Measurements from ENCODE around the gene RSRC1. TPM values are rescaled to one million over a fixed set of nuclear protein-coding genes. Genes with fewer than 3 reads are reported as not detected.

Gene RSRC1
- total RNA-seq, 1 experiment from 2014 or later: 37.9 TPM

DNA sequence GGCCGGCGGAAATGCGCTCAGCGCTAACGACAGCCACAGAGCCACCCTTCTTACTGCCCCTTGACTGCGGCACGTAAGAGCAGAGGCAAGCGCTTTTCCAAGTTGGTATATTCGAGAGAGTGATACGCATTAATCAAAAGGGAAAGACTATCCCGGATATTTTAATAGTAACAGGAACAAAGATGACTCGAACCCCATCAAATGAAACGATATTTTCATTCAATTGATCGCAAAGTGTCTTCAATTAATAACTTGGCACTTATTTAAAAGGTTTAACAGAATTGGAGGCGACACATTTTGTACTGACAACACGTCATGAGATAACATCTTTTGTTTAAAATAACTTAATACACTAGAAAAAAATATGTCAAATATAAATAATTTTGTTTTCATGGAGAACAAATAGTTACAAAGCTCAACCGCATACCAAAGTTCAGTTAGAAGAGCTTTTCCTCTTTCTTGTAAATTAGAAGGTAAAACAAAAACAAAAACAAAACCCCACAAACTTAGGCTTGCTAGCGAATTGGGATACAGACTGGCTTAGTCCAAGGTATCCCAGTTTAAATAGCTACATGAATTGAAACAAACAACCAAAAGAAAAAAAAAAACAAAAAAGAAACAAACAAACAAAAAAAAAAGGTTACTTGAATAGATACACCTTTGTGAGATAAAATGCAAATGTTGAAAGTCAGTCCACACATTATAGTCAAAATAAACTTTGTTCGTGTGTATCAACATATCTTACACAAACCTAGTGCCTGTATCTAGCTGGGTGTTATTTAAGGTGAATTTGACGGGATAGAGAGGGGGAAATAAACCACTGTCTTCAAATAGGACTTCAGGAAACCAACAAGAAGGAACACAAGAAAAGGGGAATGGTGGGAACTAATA, 13.8 kb upstream of the RSRC1 start:
- no peak overlapping the region; a peak in 1 of 7 replicates for H3K27ac Mint-ChIP-seq
- Histone ChIP-seq H3K79me1 (ENCODE audit: insufficient read depth, low read depth, low read length, poor library complexity, severe bottlenecking) (no peaks in the 10 kb centered on the region), H3K56ac (ENCODE audit: insufficient read length, low read depth, low read length) (no peak overlapping the region), H3T11ph (ENCODE audit: low read length) (no peak overlapping the region), H2BK15ac (ENCODE audit: low read depth, low read length) (no peak overlapping the region), H2AK5ac (ENCODE audit: insufficient read length, low read length) (no peak overlapping the region), H4K5ac (ENCODE audit: insufficient read length, low read depth, low read length) (no peak overlapping the region), H3K9ac (ENCODE audit: extremely low read depth, insufficient read length, low read length) (no peak overlapping the region), H3K9me3 (ENCODE audit: control insufficient read depth, low read depth, low read length) (no peaks in the 10 kb centered on the region), H2BK20ac (ENCODE audit: low read depth, low read length, poor library complexity, severe bottlenecking) (no peak overlapping the region), H3K14ac (ENCODE audit: insufficient read depth, low read length) (no peak overlapping the region), H3K4me2 (ENCODE audit: insufficient read depth, insufficient read length, low read length) (peak overlapping the region; percentile 90), H3K23me2 (ENCODE audit: insufficient read length, low read depth, low read length, poor library complexity, severe bottlenecking) (peaks cover 28% of the 10 kb centered on the region), H3K4me1 (ENCODE audit: insufficient read depth, low read length) (no peaks in the 10 kb centered on the region), H4K20me1 (ENCODE audit: control insufficient read depth, insufficient read depth, insufficient read length) (no peaks in the 10 kb centered on the region), H4K91ac (ENCODE audit: insufficient read length, low read depth, low read length) (no peak overlapping the region), H3K23ac (ENCODE audit: insufficient read length, low read depth, low read length) (no peak overlapping the region), H3K18ac (ENCODE audit: insufficient read length, low read depth, low read length) (no peak overlapping the region), H3K27me3 (ENCODE audit: insufficient read depth, low read length) (peaks cover 55% of the 10 kb centered on the region), H3K27ac (ENCODE audit: insufficient read length, low read depth, low read length) (no peak overlapping the region), H3K4ac (ENCODE audit: low read depth, low read length) (no peak overlapping the region), H2BK12ac (ENCODE audit: insufficient read length, low read depth, low read length) (no peak overlapping the region), H2BK120ac (ENCODE audit: low read depth, low read length, poor library complexity, severe bottlenecking) (no peak overlapping the region), H4K8ac (replicated peaks; ENCODE audit: insufficient read length, low read depth, low read length) (no peak overlapping the region), H2BK5ac (ENCODE audit: insufficient read length, low read length) (no peak overlapping the region), H3K79me2 (ENCODE audit: insufficient read depth, low read length) (no peaks in the 10 kb centered on the region), H2AFZ (ENCODE audit: low read length) (no peak overlapping the region)
- H3K27me3 Mint-ChIP-seq (ENCODE audit: low read depth): peaks cover 94% of the 10 kb centered on the region
- DNase-seq: no peak
- WGBS (ENCODE audit: extremely low coverage, insufficient read length, low lambda C conversion rate): no CpG with 5 or more reads among the region's 20 CpGs
- peaks cover 3% of the 10 kb centered on the region in 2 experiments; a peak in 2 of 5 replicates for H3K9me3 Mint-ChIP-seq
- H3K4me1 Mint-ChIP-seq: peaks cover 23 to 38% of the 10 kb centered on the region in 2 experiments
- peak overlapping the region; percentile 63 to 79 for H3K4me3 Mint-ChIP-seq
- no peaks in the 10 kb centered on the region for H3K36me3 Mint-ChIP-seq (ENCODE audit: insufficient read depth in 1 of 3, low read depth in 3 of 3)
- no peak for TF ChIP-seq CTCF (conservative IDR thresholded peaks at IDR 0.05)
